OCI-LY1 (cell line): Measurements from ENCODE around the gene GOLGA7B.
A peak's percentile ranks its signal among the peaks of the same experiment; 100 is the strongest.

Experiments used
- H2AFZ ChIP-seq: fragments of 200-600 bp; sonication (generic), shearing (Covaris generic); 2 replicates; pipeline ENCODE4 v1.6.0; 2014; ENCODE audit warnings: antibody characterized with exemption, mild to moderate bottlenecking, low read length
- H3F3A ChIP-seq: fragments of 200-600 bp; sonication (generic), shearing (Covaris generic); 2 replicates; pipeline ENCODE4 v1.6.0; 2014; ENCODE audit warnings: mild to moderate bottlenecking, antibody characterized with exemption, low read length, moderate library complexity; ENCODE audit not compliant: insufficient read depth
- H3K27ac ChIP-seq: fragments of 200-600 bp; sonication (generic); 2 replicates; pipeline ENCODE4 v1.5.1; 2014; ENCODE audit warnings: low read length, mixed run types, mild to moderate bottlenecking, low read depth; ENCODE audit not compliant: poor library complexity, severe bottlenecking
- H3K27me3 ChIP-seq: fragments of 200-600 bp; sonication (generic); 2 replicates; pipeline ENCODE4 v1.6.0; 2014; ENCODE audit warnings: antibody characterized with exemption, mild to moderate bottlenecking, low read length, moderate library complexity; ENCODE audit not compliant: insufficient read depth
- H3K36me3 ChIP-seq: fragments of 200-600 bp; sonication (generic); 2 replicates; pipeline ENCODE4 v1.6.1; 2014; ENCODE audit warnings: mild to moderate bottlenecking, antibody characterized with exemption, low read length, moderate library complexity, mixed read lengths; ENCODE audit not compliant: insufficient read depth
- H3K4me1 ChIP-seq: fragments of 200-600 bp; sonication (generic); 2 replicates; pipeline ENCODE4 v1.5.1; 2014; ENCODE audit warnings: mild to moderate bottlenecking, low read length, moderate library complexity; ENCODE audit not compliant: insufficient read depth, severe bottlenecking
- H3K4me2 ChIP-seq: fragments of 200-600 bp; sonication (generic), shearing (Covaris generic); 2 replicates; pipeline ENCODE4 v1.6.1; 2014; ENCODE audit warnings: low read length
- H3K4me3 ChIP-seq: fragments of 200-600 bp; sonication (generic); 2 replicates; pipeline ENCODE4 v1.5.1; 2014; ENCODE audit warnings: low read length, low read depth, mild to moderate bottlenecking, mixed read lengths; ENCODE audit not compliant: poor library complexity, severe bottlenecking
- H3K79me2 ChIP-seq: fragments of 200-600 bp; shearing (Covaris generic); 2 replicates; pipeline ENCODE4 v1.6.1; 2016; ENCODE audit warnings: mixed run types, low read length, mixed read lengths; ENCODE audit not compliant: insufficient read depth
- H3K9ac ChIP-seq: fragments of 200-600 bp; sonication (generic), shearing (Covaris generic); 2 replicates; pipeline ENCODE4 v1.6.1; 2014; ENCODE audit warnings: mild to moderate bottlenecking, low read length, mixed read lengths
- H3K9me2 ChIP-seq: fragments of 200-600 bp; sonication (generic), shearing (Covaris generic); 2 replicates; pipeline ENCODE4 v1.6.1; 2014; ENCODE audit warnings: low read depth, mild to moderate bottlenecking, low read length, mixed read lengths
- H3K9me3 ChIP-seq: fragments of 200-600 bp; shearing (Covaris generic); 2 replicates; pipeline ENCODE4 v1.6.1; 2014; ENCODE audit warnings: low read length, mixed read lengths
- H4K20me1 ChIP-seq: fragments of 200-600 bp; sonication (generic), shearing (Covaris generic); 2 replicates; pipeline ENCODE4 v1.6.0; 2016; ENCODE audit warnings: mild to moderate bottlenecking, low read length; ENCODE audit not compliant: insufficient read depth
- CTCF ChIP-seq: fragments of 200-600 bp; sonication (generic), shearing (Covaris generic); IDR thresholded peaks from 2 replicates; pipeline ENCODE4 v1.5.1; 2017; ENCODE audit warnings: mild to moderate bottlenecking, antibody characterized with exemption, low read length, moderate library complexity, mixed read lengths
- EZH2 ChIP-seq: fragments of 200-600 bp; sonication (generic), shearing (Covaris generic); IDR thresholded peaks from 2 replicates; pipeline ENCODE4 v1.8.0; 2017; ENCODE audit warnings: borderline replicate concordance, mixed run types, mild to moderate bottlenecking, antibody characterized with exemption, low read length, moderate library complexity, mixed read lengths

The GOLGA7B gene

GRCh38 chr10:97849103-97849686 lies 448 bp upstream of the GOLGA7B start:
- Histone ChIP-seq H3K9ac (no peak overlapping the region), H3K27ac (no peak overlapping the region), H3K4me3 (peak overlapping the region; percentile 46), H3K27me3 (no peaks in the 10 kb centered on the region), H3K4me1 (no peaks in the 10 kb centered on the region), H3K36me3 (no peaks in the 10 kb centered on the region), H3K79me2 (no peaks in the 10 kb centered on the region), H3K9me3 (no peaks in the 10 kb centered on the region), H3K4me2 (peak overlapping the region; percentile 39), H2AFZ (no peak overlapping the region), H3F3A (no peaks in the 10 kb centered on the region), H3K9me2 (no peaks in the 10 kb centered on the region), H4K20me1 (no peaks in the 10 kb centered on the region)
- TF ChIP-seq EZH2 (no peak), CTCF (no peak)

GRCh38 chr10:97850446-97850845 lies 803 bp downstream of the GOLGA7B start:
- Histone ChIP-seq H3K27me3 (no peaks in the 10 kb centered on the region), H3K4me3 (no peak overlapping the region), H3K9me3 (no peaks in the 10 kb centered on the region), H3K27ac (no peak overlapping the region), H3K4me1 (no peaks in the 10 kb centered on the region), H2AFZ (no peak overlapping the region), H3K36me3 (no peaks in the 10 kb centered on the region), H3K4me2 (no peak overlapping the region), H3K9me2 (no peaks in the 10 kb centered on the region), H3K9ac (no peak overlapping the region), H4K20me1 (no peaks in the 10 kb centered on the region), H3F3A (no peaks in the 10 kb centered on the region), H3K79me2 (no peaks in the 10 kb centered on the region)
- TF ChIP-seq CTCF (no peak), EZH2 (no peak)

GRCh38 chr10:97851341-97852001 lies 1.8 kb downstream of the GOLGA7B start:
- Histone ChIP-seq H3K27ac (no peak overlapping the region), H3F3A (no peaks in the 10 kb centered on the region), H3K4me3 (no peak overlapping the region), H4K20me1 (no peaks in the 10 kb centered on the region), H3K9ac (no peak overlapping the region), H3K27me3 (no peaks in the 10 kb centered on the region), H3K9me3 (no peaks in the 10 kb centered on the region), H2AFZ (no peak overlapping the region), H3K79me2 (no peaks in the 10 kb centered on the region), H3K4me1 (no peaks in the 10 kb centered on the region), H3K9me2 (no peaks in the 10 kb centered on the region), H3K4me2 (no peak overlapping the region), H3K36me3 (no peaks in the 10 kb centered on the region)
- TF ChIP-seq CTCF (no peak), EZH2 (no peak)
